ENCODE measurements around the gene RBX1. TPM values are rescaled to one million over a fixed set of nuclear protein-coding genes. Genes with fewer than 3 reads are reported as not detected.

RBX1 gene
- total and polyA plus RNA-seq, 2 of the 8 experiments (the other 6 are each of a cell fraction or from before 2014, with no cell fraction given), result 76.5 to 119 TPM

DNA sequence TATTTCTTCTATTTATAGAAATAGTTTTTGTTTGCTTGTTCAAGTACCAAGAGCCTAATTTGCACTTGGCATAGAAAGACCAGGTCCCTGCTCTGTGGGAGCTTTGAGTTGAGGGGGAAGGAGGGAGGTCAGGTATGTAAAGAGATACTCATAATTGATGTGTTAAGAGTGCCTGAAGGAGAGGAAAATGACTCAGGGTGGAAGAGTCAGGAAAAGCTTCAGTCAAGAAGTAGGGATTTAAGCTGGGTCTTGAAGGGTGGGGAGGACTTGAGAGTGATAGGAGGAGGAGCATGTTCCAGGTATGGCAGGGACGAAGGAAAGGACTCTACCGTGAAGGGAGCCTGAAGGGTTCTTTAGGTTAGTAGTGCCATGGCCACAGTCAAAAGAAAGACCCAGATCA, 9.0 kb downstream of the RBX1 start (continued):
- no peak for TF ChIP-seq SUZ12 (IDR thresholded peaks at IDR 0.05; ENCODE audit: low read length)
- TF ChIP-seq, protein P1, sequence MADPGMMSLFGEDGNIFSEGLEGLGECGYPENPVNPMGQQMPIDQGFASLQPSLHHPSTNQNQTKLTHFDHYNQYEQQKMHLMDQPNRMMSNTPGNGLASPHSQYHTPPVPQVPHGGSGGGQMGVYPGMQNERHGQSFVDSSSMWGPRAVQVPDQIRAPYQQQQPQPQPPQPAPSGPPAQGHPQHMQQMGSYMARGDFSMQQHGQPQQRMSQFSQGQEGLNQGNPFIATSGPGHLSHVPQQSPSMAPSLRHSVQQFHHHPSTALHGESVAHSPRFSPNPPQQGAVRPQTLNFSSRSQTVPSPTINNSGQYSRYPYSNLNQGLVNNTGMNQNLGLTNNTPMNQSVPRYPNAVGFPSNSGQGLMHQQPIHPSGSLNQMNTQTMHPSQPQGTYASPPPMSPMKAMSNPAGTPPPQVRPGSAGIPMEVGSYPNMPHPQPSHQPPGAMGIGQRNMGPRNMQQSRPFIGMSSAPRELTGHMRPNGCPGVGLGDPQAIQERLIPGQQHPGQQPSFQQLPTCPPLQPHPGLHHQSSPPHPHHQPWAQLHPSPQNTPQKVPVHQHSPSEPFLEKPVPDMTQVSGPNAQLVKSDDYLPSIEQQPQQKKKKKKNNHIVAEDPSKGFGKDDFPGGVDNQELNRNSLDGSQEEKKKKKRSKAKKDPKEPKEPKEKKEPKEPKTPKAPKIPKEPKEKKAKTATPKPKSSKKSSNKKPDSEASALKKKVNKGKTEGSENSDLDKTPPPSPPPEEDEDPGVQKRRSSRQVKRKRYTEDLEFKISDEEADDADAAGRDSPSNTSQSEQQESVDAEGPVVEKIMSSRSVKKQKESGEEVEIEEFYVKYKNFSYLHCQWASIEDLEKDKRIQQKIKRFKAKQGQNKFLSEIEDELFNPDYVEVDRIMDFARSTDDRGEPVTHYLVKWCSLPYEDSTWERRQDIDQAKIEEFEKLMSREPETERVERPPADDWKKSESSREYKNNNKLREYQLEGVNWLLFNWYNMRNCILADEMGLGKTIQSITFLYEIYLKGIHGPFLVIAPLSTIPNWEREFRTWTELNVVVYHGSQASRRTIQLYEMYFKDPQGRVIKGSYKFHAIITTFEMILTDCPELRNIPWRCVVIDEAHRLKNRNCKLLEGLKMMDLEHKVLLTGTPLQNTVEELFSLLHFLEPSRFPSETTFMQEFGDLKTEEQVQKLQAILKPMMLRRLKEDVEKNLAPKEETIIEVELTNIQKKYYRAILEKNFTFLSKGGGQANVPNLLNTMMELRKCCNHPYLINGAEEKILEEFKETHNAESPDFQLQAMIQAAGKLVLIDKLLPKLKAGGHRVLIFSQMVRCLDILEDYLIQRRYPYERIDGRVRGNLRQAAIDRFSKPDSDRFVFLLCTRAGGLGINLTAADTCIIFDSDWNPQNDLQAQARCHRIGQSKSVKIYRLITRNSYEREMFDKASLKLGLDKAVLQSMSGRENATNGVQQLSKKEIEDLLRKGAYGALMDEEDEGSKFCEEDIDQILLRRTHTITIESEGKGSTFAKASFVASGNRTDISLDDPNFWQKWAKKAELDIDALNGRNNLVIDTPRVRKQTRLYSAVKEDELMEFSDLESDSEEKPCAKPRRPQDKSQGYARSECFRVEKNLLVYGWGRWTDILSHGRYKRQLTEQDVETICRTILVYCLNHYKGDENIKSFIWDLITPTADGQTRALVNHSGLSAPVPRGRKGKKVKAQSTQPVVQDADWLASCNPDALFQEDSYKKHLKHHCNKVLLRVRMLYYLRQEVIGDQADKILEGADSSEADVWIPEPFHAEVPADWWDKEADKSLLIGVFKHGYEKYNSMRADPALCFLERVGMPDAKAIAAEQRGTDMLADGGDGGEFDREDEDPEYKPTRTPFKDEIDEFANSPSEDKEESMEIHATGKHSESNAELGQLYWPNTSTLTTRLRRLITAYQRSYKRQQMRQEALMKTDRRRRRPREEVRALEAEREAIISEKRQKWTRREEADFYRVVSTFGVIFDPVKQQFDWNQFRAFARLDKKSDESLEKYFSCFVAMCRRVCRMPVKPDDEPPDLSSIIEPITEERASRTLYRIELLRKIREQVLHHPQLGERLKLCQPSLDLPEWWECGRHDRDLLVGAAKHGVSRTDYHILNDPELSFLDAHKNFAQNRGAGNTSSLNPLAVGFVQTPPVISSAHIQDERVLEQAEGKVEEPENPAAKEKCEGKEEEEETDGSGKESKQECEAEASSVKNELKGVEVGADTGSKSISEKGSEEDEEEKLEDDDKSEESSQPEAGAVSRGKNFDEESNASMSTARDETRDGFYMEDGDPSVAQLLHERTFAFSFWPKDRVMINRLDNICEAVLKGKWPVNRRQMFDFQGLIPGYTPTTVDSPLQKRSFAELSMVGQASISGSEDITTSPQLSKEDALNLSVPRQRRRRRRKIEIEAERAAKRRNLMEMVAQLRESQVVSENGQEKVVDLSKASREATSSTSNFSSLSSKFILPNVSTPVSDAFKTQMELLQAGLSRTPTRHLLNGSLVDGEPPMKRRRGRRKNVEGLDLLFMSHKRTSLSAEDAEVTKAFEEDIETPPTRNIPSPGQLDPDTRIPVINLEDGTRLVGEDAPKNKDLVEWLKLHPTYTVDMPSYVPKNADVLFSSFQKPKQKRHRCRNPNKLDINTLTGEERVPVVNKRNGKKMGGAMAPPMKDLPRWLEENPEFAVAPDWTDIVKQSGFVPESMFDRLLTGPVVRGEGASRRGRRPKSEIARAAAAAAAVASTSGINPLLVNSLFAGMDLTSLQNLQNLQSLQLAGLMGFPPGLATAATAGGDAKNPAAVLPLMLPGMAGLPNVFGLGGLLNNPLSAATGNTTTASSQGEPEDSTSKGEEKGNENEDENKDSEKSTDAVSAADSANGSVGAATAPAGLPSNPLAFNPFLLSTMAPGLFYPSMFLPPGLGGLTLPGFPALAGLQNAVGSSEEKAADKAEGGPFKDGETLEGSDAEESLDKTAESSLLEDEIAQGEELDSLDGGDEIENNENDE (IDR thresholded peaks at IDR 0.05; ENCODE audit: insufficient replicate concordance, low read length), result no peak
- no peak for TF ChIP-seq TCF12 (IDR thresholded peaks at IDR 0.05; ENCODE audit: low read depth, low read length)
- TF ChIP-seq, protein P2, sequence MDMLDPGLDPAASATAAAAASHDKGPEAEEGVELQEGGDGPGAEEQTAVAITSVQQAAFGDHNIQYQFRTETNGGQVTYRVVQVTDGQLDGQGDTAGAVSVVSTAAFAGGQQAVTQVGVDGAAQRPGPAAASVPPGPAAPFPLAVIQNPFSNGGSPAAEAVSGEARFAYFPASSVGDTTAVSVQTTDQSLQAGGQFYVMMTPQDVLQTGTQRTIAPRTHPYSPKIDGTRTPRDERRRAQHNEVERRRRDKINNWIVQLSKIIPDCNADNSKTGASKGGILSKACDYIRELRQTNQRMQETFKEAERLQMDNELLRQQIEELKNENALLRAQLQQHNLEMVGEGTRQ (IDR thresholded peaks at IDR 0.05; ENCODE audit: low read length), result no peak
- TF ChIP-seq KDM5A (IDR thresholded peaks at IDR 0.05; ENCODE audit: low read length), result no peak
